K562 (cell line): ENCODE results near the gene RBFOX1. TPM values are rescaled to one million over a fixed set of nuclear protein-coding genes. Genes with fewer than 3 reads are reported as not detected.

ENCODE experiments used
- ATAC-seq: fragments of 200-7000 bp; cut with Tn5 transposase; 3 replicates; pipeline ENCODE4 v1.9.1; 2020; ENCODE audit warnings: moderate library complexity
- BruUV-seq: library from RNA; stranded (reverse); fragments of 400-500 nt; replicated peaks from 2 replicates; lab custom pipeline; 2021; lab: Mats Ljungman, UMichigan
- CTCF ChIA-PET: fragments of 300-600 bp; formaldehyde crosslinking; extraction: SDS; loops from one replicate; lab custom pipeline; 2021; ENCODE audit warnings: low intra/inter-chr PET ratio; lab: Yijun Ruan, JAX
- POLR2A ChIA-PET: fragments of 300-600, 350-650 bp; sonication (Branson Sonifier 250); formaldehyde crosslinking; extraction: SDS; loops from one replicate; lab custom pipeline; 2021; ENCODE audit warnings: antibody characterized with exemption, inconsistent platforms; lab: Yijun Ruan, JAX
- DNase-seq, 4 experiments: peaks; one replicate each; pipeline versions ENCODE4 v3.0.0 to v3.0.0-alpha.2; 2011 to 2018; ENCODE audit warnings: low spot score in 3 of 4, mixed read lengths in 3 of 4; ENCODE audit errors: extremely low read depth in 1 of 4
- FAIRE-seq: peaks from 2 replicates; lab custom pipeline; 2011; peaks lifted over from hg19 to GRCh38; lab: Jason Lieb, UNC
- H2AFZ ChIP-seq: 2 replicates; pipeline ENCODE4 v1.6.0; 2011; ENCODE audit warnings: low read depth, low read length, control low read depth, inconsistent platforms
- H3K27ac ChIP-seq: fragments of 200-600 bp; 3 replicates; pipeline ENCODE4 v1.8.0; 2011; ENCODE audit warnings: low read depth, mild to moderate bottlenecking, control low read depth, inconsistent platforms, low read length, moderate library complexity, mixed read lengths; ENCODE audit errors: extremely low read depth
- H3K27me3 ChIP-seq, 2 experiments: fragments of 300-600 bp in 1 of 2; 2 replicates in 1 of 2; 3 replicates in 1 of 2; pipeline versions ENCODE4 v1.6.0 to v1.8.0; 2011; ENCODE audit warnings: inconsistent platforms in 2 of 2, low read length in 2 of 2, mild to moderate bottlenecking in 1 of 2, mixed read lengths in 1 of 2, moderate library complexity in 1 of 2; ENCODE audit not compliant: control insufficient read depth in 2 of 2, insufficient read depth in 2 of 2
- H3K36me3 ChIP-seq: fragments of 300-600 bp; 3 replicates; pipeline ENCODE4 v1.8.0; 2011; ENCODE audit warnings: mild to moderate bottlenecking, low read length, inconsistent platforms; ENCODE audit not compliant: control insufficient read depth, insufficient read depth
- H3K4me1 ChIP-seq, 2 experiments: fragments of 200-600 bp in 1 of 2; replicated peaks in 1 of 2; 2 replicates in 1 of 2; 3 replicates in 1 of 2; pipeline versions ENCODE4 v1.5.1 to v1.8.0; 2011; ENCODE audit warnings: inconsistent platforms in 2 of 2, low read length in 2 of 2, mild to moderate bottlenecking in 1 of 2, mixed read lengths in 1 of 2, moderate library complexity in 1 of 2; ENCODE audit not compliant: control insufficient read depth in 2 of 2, insufficient read depth in 2 of 2
- H3K4me2 ChIP-seq: 2 replicates; pipeline ENCODE4 v1.6.1; 2011; ENCODE audit warnings: low read length, control low read depth, inconsistent platforms, mixed read lengths; ENCODE audit not compliant: insufficient read depth
- H3K4me3 ChIP-seq: fragments of 200-600 bp; sonication (generic), shearing (Covaris generic); 2 replicates; pipeline ENCODE4 v1.5.1; 2016; ENCODE audit warnings: control low read depth, inconsistent platforms
- H3K79me2 ChIP-seq: fragments of 200-600 bp; 3 replicates; pipeline ENCODE4 v1.8.0; 2011; ENCODE audit warnings: low read length, inconsistent platforms; ENCODE audit not compliant: control insufficient read depth, insufficient read depth
- H3K9ac ChIP-seq, 2 experiments: 2 replicates each; pipeline versions ENCODE4 v1.6.0 to v1.6.1; 2011; ENCODE audit warnings: low read depth in 2 of 2, low read length in 2 of 2, control low read depth in 1 of 2, inconsistent platforms in 1 of 2, mild to moderate bottlenecking in 1 of 2, mixed read lengths in 1 of 2; ENCODE audit not compliant: insufficient read depth in 1 of 2
- H3K9me1 ChIP-seq: one replicate; pipeline ENCODE4 v1.6.0; 2011; ENCODE audit warnings: inconsistent platforms, mild to moderate bottlenecking, low read length, moderate library complexity; ENCODE audit not compliant: control insufficient read depth, insufficient read depth
- H3K9me3 ChIP-seq: replicated peaks from 2 replicates; pipeline ENCODE4 v1.5.1; 2011; ENCODE audit warnings: low read depth, low read length, inconsistent platforms; ENCODE audit not compliant: control insufficient read depth, insufficient read depth
- H4K20me1 ChIP-seq: replicated peaks from 2 replicates; pipeline ENCODE4 v1.6.1; 2011; ENCODE audit warnings: low read length, inconsistent platforms, mixed read lengths; ENCODE audit not compliant: control insufficient read depth, insufficient read depth
- JUNB ChIP-seq: fragments of 450-650 bp; formaldehyde crosslinking; conservative IDR thresholded peaks from 2 replicates; pipeline ENCODE4 v1.4.0; 2020; ENCODE audit warnings: mild to moderate bottlenecking
- NCOA2 ChIP-seq, 2 experiments: fragments of 450-650 bp; IDR thresholded peaks; 2 replicates each; pipeline ENCODE4 v1.6.1; 2018; ENCODE audit warnings: mild to moderate bottlenecking in 2 of 2, moderate library complexity in 1 of 2; ENCODE audit not compliant: partially characterized antibody in 2 of 2
- POLR2H ChIP-seq: IDR thresholded peaks from 2 replicates; pipeline ENCODE4 v1.6.1; 2016; ENCODE audit warnings: missing genetic modification characterization, low read depth, mild to moderate bottlenecking, control low read depth, missing compliant biosample characterization, moderate library complexity
- SFPQ ChIP-seq: fragments of 200-400 bp; formaldehyde crosslinking; IDR thresholded peaks from 2 replicates; pipeline ENCODE4 v1.6.1; 2017; ENCODE audit warnings: mild to moderate bottlenecking, low read depth, low read length, moderate library complexity
- ZFP30 ChIP-seq: fragments of 250-450 bp; sonication (Bioruptor Pico); IDR thresholded peaks from 2 replicates; pipeline ENCODE4 v1.8.0; 2022; ENCODE audit warnings: moderate library complexity, mild to moderate bottlenecking, inconsistent platforms, borderline replicate concordance
- WGBS: fragments of 100-300 bp; shearing (Covaris generic); methylation state at CpG from one replicate; pipeline ENCODE4 v1.1.6; 2016; ENCODE audit warnings: low coverage, mixed read lengths; ENCODE audit not compliant: insufficient coverage; ENCODE audit errors: missing lambda C conversion rate; 5-methylcytosine and 5-hydroxymethylcytosine counted together
- in situ Hi-C: fragments of 300-500 bp; cut with MboI; formaldehyde crosslinking; loops from 4 replicates; pipeline ENCODE4 v1.15.0; 2018; ENCODE audit warnings: inconsistent platforms, mixed read lengths
- intact Hi-C: fragments of 100-400 bp; cut with micrococcal nuclease; formaldehyde crosslinking; loops from 2 replicates; pipeline ENCODE4 v1.14.2; 2022
- polyA plus RNA-seq, 8 experiments: library from polyadenylated mRNA; depleted of rRNA in 4 of 8; stranded (reverse) in 5 of 8; unstranded in 3 of 8; fragments of >200 nt; fragmentation: Nextera tagmentation in 2 of 8; fragmentation: Illumina TruSeq in 1 of 8; extraction: Ambion mirVana in 2 of 8; extraction: Trizol in 1 of 8; gene quantifications; 2 replicates each; pipeline versions ENCODE4 v1.2.1 to v1.2.3, GENCODE V29; 2011 to 2014; ENCODE audit warnings: inconsistent platforms in 1 of 8, missing spikeins in 1 of 8
- total RNA-seq, 7 experiments: library from RNA; depleted of rRNA in 6 of 7; stranded (reverse); fragments of >200 nt in 6 of 7; fragmentation: Illumina TruSeq in 2 of 7; extraction: Trizol in 2 of 7; gene quantifications; 2 replicates each; pipeline versions ENCODE4 v1.2.1 to v1.2.3, GENCODE V29; 2011 to 2021; ENCODE audit warnings: low replicate concordance in 1 of 7

Gene RBFOX1
- total and polyA plus RNA-seq, 9 of the 15 experiments (the other 6 are each of a cell fraction or from before 2014, with no cell fraction given): 0.03 TPM; not detected in 8

- BruUV-seq: no TSS peak
- no peak overlapping the region for H3K27ac ChIP-seq
- TF ChIP-seq NCOA2 (IDR thresholded peaks at IDR 0.05; ENCODE audit: partially characterized antibody in 2 of 2): no peak
- TF ChIP-seq SFPQ: no peak
- no peak for TF ChIP-seq ZFP30 (CRISPR knock-in tag)
- TF ChIP-seq POLR2H: no peak
- no peak for TF ChIP-seq JUNB (CRISPR knock-in tag)
- TF ChIP-seq, all 486 proteins: peak for 0
- in situ Hi-C loops (no loop called here), intact Hi-C loops (no loop called here)
- Histone ChIP-seq H3K9me1 (no peaks in the 10 kb centered on the region), H3K36me3 (no peaks in the 10 kb centered on the region), H3K9me3 (no peaks in the 10 kb centered on the region), H3K4me1 (no peaks in the 10 kb centered on the region), H4K20me1 (no peaks in the 10 kb centered on the region), H3K27me3 (peaks cover 4 to 15% of the 10 kb centered on the region in 2 experiments; a peak in 3 of 5 replicates), H2AFZ (no peak overlapping the region), H3K79me2 (no peaks in the 10 kb centered on the region), H3K9ac (no peak overlapping the region), H3K4me2 (no peak overlapping the region), H3K4me3 (no peak overlapping the region)
- ATAC-seq (no peak), FAIRE-seq (no peak), DNase-seq (no peak)
- ChIA-PET POLR2A (no interaction called here), CTCF (no interaction called here)
- 0% methylated on average over 5 of the region's 5 CpGs for WGBS
Measured at GRCh38 chr16:7426161-7426560, 93.5 kb downstream of the RBFOX1 start.
